ENCODE measurements around the gene NGLY1. TPM values are rescaled to one million over a fixed set of nuclear protein-coding genes. Genes with fewer than 3 reads are reported as not detected.

Gene NGLY1
- total and polyA plus RNA-seq, 10 of the 15 experiments (the other 5 are each of a cell fraction or from before 2014, with no cell fraction given): 29.8 to 73.5 (median 47.0) TPM

DNA sequence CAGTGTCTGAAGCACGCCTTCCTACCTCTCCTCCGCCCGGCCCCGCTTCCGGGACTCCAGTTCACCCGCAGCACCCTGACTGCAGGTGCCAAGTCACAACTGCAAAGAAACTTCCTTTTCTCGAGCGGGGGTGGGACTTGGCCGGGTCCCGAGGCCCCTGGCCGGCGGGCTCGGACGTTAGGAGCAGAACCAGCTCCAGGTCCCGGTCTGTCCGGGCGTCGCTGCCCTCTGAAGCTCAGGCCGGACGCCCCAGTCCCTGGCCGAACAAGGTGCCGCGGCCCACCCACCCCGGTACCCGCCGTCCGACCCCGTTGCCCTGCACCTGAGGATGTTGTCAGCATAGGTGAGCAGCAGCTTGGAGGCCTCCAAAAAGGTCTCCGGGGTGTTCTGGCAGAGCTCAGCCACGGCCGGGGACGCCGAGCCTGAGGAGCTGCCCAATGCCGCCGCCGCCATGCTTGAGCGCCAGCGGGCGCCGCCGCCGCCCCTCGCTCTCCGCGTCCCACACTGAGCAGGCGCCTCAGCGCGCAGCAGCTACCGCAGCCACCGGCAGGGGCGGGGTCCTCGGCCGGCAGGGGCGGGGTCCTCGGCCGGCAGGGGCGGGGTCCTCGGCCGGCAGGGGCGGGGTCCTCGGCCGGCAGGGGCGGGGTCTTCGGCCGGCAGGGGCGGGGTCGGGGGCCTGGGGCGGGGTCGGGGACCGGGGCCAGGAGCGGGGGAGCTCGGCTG, at the start of gene NGLY1 (continued):
- TF ChIP-seq BHLHE40 (IDR thresholded peaks at IDR 0.05; ENCODE audit: borderline replicate concordance in 1 of 2, low read depth in 2 of 2, low read length in 1 of 2) (peak; percentile 63 to 79; a peak in 3 of 4 replicates), IKZF1 (conservative IDR thresholded peaks at IDR 0.05) (peak; percentile 62), NR2C1 (IDR thresholded peaks at IDR 0.05) (no peak), EGR1 (IDR thresholded peaks at IDR 0.05; ENCODE audit: borderline replicate concordance in 1 of 2, low read depth in 2 of 2, low read length in 2 of 2) (peak in 1 of 2 experiments; percentile 55; a peak in 1 of 3 replicates), SIN3A (IDR thresholded peaks at IDR 0.05; ENCODE audit: low read depth, low read length) (peak; percentile 62; the same call in 1 of the 2 replicates), RUNX3 (IDR thresholded peaks at IDR 0.05; ENCODE audit: low read length) (peak; percentile 4; the same call in 1 of the 2 replicates)

DNA sequence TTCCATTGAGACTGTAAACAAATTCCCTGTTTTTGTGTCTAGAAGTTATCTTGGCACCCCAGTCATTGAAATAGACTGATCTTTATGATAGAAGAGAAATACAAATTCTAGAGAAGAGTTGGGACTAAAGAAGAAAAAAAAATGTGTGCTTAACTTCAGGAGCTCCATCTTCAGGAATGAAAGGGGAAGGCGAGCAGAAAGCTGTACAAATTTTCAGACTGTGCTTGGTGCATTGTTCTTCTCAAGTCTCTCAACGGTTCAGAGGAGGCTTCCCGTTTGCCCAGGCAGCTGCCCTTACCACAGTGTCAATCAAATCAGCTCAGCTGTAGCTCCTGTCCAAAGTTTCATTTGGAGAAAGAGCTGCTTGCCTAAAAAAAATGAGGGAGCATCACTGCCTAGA, 48.3 kb upstream of the NGLY1 start:
- SMC1A ChIA-PET (ENCODE audit: uncharacterized antibody, unreplicated experiment): interaction anchor here (0.6 to 2.4 kb wide), 5 partner anchors 23 to 184 kb away, joined by 3 to 10 read pairs (median 5); no protein-coding TSS in a partner anchor
- intact Hi-C loops (cut with micrococcal nuclease; ENCODE audit: unreplicated experiment): loop anchor here (1.0 kb wide), 1 partner anchor 183 kb away; no protein-coding TSS in a partner anchor
- TF ChIP-seq RAD21 (IDR thresholded peaks at IDR 0.05; ENCODE audit: insufficient read depth, low read depth, low read length) (peak; percentile 40; the same call in 1 of the 2 replicates), ZNF217 (IDR thresholded peaks at IDR 0.05) (no peak), RB1 (IDR thresholded peaks at IDR 0.05; ENCODE audit: borderline replicate concordance) (no peak), RFX5 (IDR thresholded peaks at IDR 0.05; ENCODE audit: low read depth, low read length) (no peak), SMC3 (IDR thresholded peaks at IDR 0.05; ENCODE audit: borderline replicate concordance, low read length) (peak; percentile 28; the same call in 1 of the 2 replicates)
- TF ChIP-seq, protein P1, sequence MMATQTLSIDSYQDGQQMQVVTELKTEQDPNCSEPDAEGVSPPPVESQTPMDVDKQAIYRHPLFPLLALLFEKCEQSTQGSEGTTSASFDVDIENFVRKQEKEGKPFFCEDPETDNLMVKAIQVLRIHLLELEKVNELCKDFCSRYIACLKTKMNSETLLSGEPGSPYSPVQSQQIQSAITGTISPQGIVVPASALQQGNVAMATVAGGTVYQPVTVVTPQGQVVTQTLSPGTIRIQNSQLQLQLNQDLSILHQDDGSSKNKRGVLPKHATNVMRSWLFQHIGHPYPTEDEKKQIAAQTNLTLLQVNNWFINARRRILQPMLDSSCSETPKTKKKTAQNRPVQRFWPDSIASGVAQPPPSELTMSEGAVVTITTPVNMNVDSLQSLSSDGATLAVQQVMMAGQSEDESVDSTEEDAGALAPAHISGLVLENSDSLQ (IDR thresholded peaks at IDR 0.05): peak; percentile 74
- TF ChIP-seq, protein P2, sequence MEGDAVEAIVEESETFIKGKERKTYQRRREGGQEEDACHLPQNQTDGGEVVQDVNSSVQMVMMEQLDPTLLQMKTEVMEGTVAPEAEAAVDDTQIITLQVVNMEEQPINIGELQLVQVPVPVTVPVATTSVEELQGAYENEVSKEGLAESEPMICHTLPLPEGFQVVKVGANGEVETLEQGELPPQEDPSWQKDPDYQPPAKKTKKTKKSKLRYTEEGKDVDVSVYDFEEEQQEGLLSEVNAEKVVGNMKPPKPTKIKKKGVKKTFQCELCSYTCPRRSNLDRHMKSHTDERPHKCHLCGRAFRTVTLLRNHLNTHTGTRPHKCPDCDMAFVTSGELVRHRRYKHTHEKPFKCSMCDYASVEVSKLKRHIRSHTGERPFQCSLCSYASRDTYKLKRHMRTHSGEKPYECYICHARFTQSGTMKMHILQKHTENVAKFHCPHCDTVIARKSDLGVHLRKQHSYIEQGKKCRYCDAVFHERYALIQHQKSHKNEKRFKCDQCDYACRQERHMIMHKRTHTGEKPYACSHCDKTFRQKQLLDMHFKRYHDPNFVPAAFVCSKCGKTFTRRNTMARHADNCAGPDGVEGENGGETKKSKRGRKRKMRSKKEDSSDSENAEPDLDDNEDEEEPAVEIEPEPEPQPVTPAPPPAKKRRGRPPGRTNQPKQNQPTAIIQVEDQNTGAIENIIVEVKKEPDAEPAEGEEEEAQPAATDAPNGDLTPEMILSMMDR (IDR thresholded peaks at IDR 0.05 in 2 of 3, conservative IDR thresholded peaks at IDR 0.05 in 1 of 3; ENCODE audit: control insufficient read depth in 2 of 3, extremely low read depth in 1 of 3, insufficient read depth in 1 of 3, low read depth in 3 of 3, low read length in 3 of 3): peak; percentile 25 to 37 (median 30); a peak in 4 of 6 replicates
- peak; percentile 66 for ATAC-seq
- Histone ChIP-seq H2AFZ (ENCODE audit: control insufficient read depth, low read depth, low read length) (peak overlapping the region; percentile 37), H3K4me1 (ENCODE audit: control insufficient read depth, insufficient read depth, low read length) (peaks cover 5% of the 10 kb centered on the region; the same call in 1 of the 2 replicates), H3K36me3 (ENCODE audit: control insufficient read depth in 2 of 2, insufficient read depth in 2 of 2, low read length in 1 of 2) (no peaks in the 10 kb centered on the region), H3K4me2 (ENCODE audit: control insufficient read depth, insufficient read depth) (no peak overlapping the region), H3K9ac (ENCODE audit: control insufficient read depth, insufficient read depth, low read length) (no peak overlapping the region), H3K79me2 (ENCODE audit: control insufficient read depth, insufficient read depth, low read length) (no peaks in the 10 kb centered on the region), H4K20me1 (ENCODE audit: control insufficient read depth, insufficient read depth) (no peaks in the 10 kb centered on the region), H3K9me3 (replicated peaks; ENCODE audit: control insufficient read depth, insufficient read depth, low read length) (no peaks in the 10 kb centered on the region), H3K27me3 (replicated peaks in 1 of 2; ENCODE audit: control insufficient read depth in 2 of 2, insufficient read depth in 2 of 2, low read length in 1 of 2) (no peaks in the 10 kb centered on the region), H3K4me3 (no peak overlapping the region), H3K27ac (ENCODE audit: control insufficient read depth, insufficient read depth) (no peak overlapping the region)
- in situ Hi-C loops (cut with MboI): no loop called here
- RAD21 ChIA-PET (ENCODE audit: unreplicated experiment): interaction anchor here (0.9 to 2.5 kb wide), 7 partner anchors 23 to 183 kb away, joined by 3 to 16 read pairs (median 3); partner anchors contain the start of gene NGLY1
- no peak for DNase-seq (ENCODE audit: low read depth, low spot score)
- no TSS peak for BruUV-seq (replicated peaks)
- FAIRE-seq: no peak
- CTCF ChIA-PET: interaction anchor here (0.8 to 2.7 kb wide), 6 partner anchors 12 to 390 kb away, joined by 3 to 17 read pairs (median 3); no protein-coding TSS in a partner anchor
- POLR2A ChIA-PET: no interaction called here
- WGBS (ENCODE audit: insufficient coverage, insufficient replicate concordance, low lambda C conversion rate, missing lambda C conversion rate): 0% methylated on average over 3 of the region's 3 CpGs

Data from GM12878 (cell line).